ENCODE data around the gene SRPK3. TPM values are rescaled to one million over a fixed set of nuclear protein-coding genes. Genes with fewer than 3 reads are reported as not detected.

Gene SRPK3
- total RNA-seq, 2 donors from 2014 or later, result not detected

- Mint-ChIP-seq H3K27me3 (no peaks in the 10 kb centered on the region), H3K4me3 (peak overlapping the region; percentile 41), H3K36me3 (ENCODE audit: low read depth) (no peaks in the 10 kb centered on the region), H3K4me1 (peaks cover 6% of the 10 kb centered on the region), H3K27ac (no peak overlapping the region)
- DNase-seq (no peak), ATAC-seq (no peak)
- no peaks in the 10 kb centered on the region for H3K9me3 ChIP-seq (ENCODE audit: control insufficient read depth, low read length, poor library complexity, severe bottlenecking)
These were observed 10.8 kb upstream of the SRPK3 start for GRCh38 chrX:153769865-153770600.

- no peak overlapping the region for H3K27ac Mint-ChIP-seq
- H3K27me3 Mint-ChIP-seq, result no peaks in the 10 kb centered on the region
- no peak overlapping the region for H3K4me3 Mint-ChIP-seq
- H3K9me3 ChIP-seq (ENCODE audit: control insufficient read depth, low read length, poor library complexity, severe bottlenecking), result no peaks in the 10 kb centered on the region
- DNase-seq (no peak), ATAC-seq (no peak)
- peaks cover 6% of the 10 kb centered on the region for H3K4me1 Mint-ChIP-seq
- no peaks in the 10 kb centered on the region for H3K36me3 Mint-ChIP-seq (ENCODE audit: low read depth)
These were observed 10.0 kb upstream of the SRPK3 start for GRCh38 chrX:153770601-153771414.

- no peaks in the 10 kb centered on the region for H3K9me3 ChIP-seq (ENCODE audit: control insufficient read depth, low read length, poor library complexity, severe bottlenecking)
- H3K36me3 Mint-ChIP-seq (ENCODE audit: low read depth), result no peaks in the 10 kb centered on the region
- H3K4me3 Mint-ChIP-seq, result no peak overlapping the region
- no peak overlapping the region for H3K27ac Mint-ChIP-seq
- DNase-seq, result no peak
- no peak for ATAC-seq
- no peaks in the 10 kb centered on the region for H3K27me3 Mint-ChIP-seq
- H3K4me1 Mint-ChIP-seq, result peaks cover 3% of the 10 kb centered on the region
These were observed 9.2 kb upstream of the SRPK3 start for GRCh38 chrX:153771415-153772315.

- no peak for ATAC-seq
- Mint-ChIP-seq H3K36me3 (ENCODE audit: low read depth) (no peaks in the 10 kb centered on the region), H3K4me1 (peaks cover 3% of the 10 kb centered on the region), H3K27me3 (no peaks in the 10 kb centered on the region), H3K27ac (no peak overlapping the region), H3K4me3 (no peak overlapping the region)
- no peaks in the 10 kb centered on the region for H3K9me3 ChIP-seq (ENCODE audit: control insufficient read depth, low read length, poor library complexity, severe bottlenecking)
- DNase-seq, result no peak
These were observed 8.3 kb upstream of the SRPK3 start for GRCh38 chrX:153772316-153773217.

GRCh38 chrX:153773218-153773611 is 7.6 kb upstream of the SRPK3 start:
- Mint-ChIP-seq H3K36me3 (ENCODE audit: low read depth) (no peaks in the 10 kb centered on the region), H3K27ac (no peak overlapping the region), H3K4me3 (no peak overlapping the region), H3K27me3 (no peaks in the 10 kb centered on the region), H3K4me1 (peaks cover 2% of the 10 kb centered on the region)
- DNase-seq, result no peak
- no peak for ATAC-seq
- H3K9me3 ChIP-seq (ENCODE audit: control insufficient read depth, low read length, poor library complexity, severe bottlenecking), result no peaks in the 10 kb centered on the region

GRCh38 chrX:153773741-153774575 is 6.9 kb upstream of the SRPK3 start:
- no peak for ATAC-seq
- Mint-ChIP-seq H3K36me3 (ENCODE audit: low read depth) (no peaks in the 10 kb centered on the region), H3K4me1 (no peaks in the 10 kb centered on the region), H3K27ac (no peak overlapping the region), H3K27me3 (no peaks in the 10 kb centered on the region), H3K4me3 (no peak overlapping the region)
- no peak for DNase-seq
- H3K9me3 ChIP-seq (ENCODE audit: control insufficient read depth, low read length, poor library complexity, severe bottlenecking), result no peaks in the 10 kb centered on the region

- Mint-ChIP-seq H3K27ac (no peak overlapping the region), H3K36me3 (ENCODE audit: low read depth) (no peaks in the 10 kb centered on the region), H3K4me3 (no peak overlapping the region), H3K4me1 (no peaks in the 10 kb centered on the region), H3K27me3 (peaks cover 2% of the 10 kb centered on the region)
- DNase-seq (no peak), ATAC-seq (no peak)
- no peaks in the 10 kb centered on the region for H3K9me3 ChIP-seq (ENCODE audit: control insufficient read depth, low read length, poor library complexity, severe bottlenecking)
These were observed 6.1 kb upstream of the SRPK3 start for GRCh38 chrX:153774576-153775292.

GRCh38 chrX:153775293-153776119 is 5.3 kb upstream of the SRPK3 start:
- no peak overlapping the region for H3K4me3 Mint-ChIP-seq
- ATAC-seq (no peak), DNase-seq (no peak)
- no peak overlapping the region for H3K27ac Mint-ChIP-seq
- H3K9me3 ChIP-seq (ENCODE audit: control insufficient read depth, low read length, poor library complexity, severe bottlenecking), result no peaks in the 10 kb centered on the region
- H3K27me3 Mint-ChIP-seq, result peaks cover 9% of the 10 kb centered on the region
- H3K36me3 Mint-ChIP-seq (ENCODE audit: low read depth), result peaks cover 2% of the 10 kb centered on the region
- peaks cover 2% of the 10 kb centered on the region for H3K4me1 Mint-ChIP-seq

GRCh38 chrX:153776120-153776599 is 4.7 kb upstream of the SRPK3 start:
- Mint-ChIP-seq H3K36me3 (ENCODE audit: low read depth) (peaks cover 2% of the 10 kb centered on the region), H3K4me3 (no peak overlapping the region), H3K4me1 (peaks cover 2% of the 10 kb centered on the region), H3K27ac (no peak overlapping the region), H3K27me3 (peaks cover 9% of the 10 kb centered on the region)
- H3K9me3 ChIP-seq (ENCODE audit: control insufficient read depth, low read length, poor library complexity, severe bottlenecking), result no peaks in the 10 kb centered on the region
- ATAC-seq (no peak), DNase-seq (no peak)

- Mint-ChIP-seq H3K4me1 (peaks cover 2% of the 10 kb centered on the region), H3K4me3 (no peak overlapping the region), H3K27ac (no peak overlapping the region), H3K27me3 (peaks cover 9% of the 10 kb centered on the region), H3K36me3 (ENCODE audit: low read depth) (peaks cover 2% of the 10 kb centered on the region)
- H3K9me3 ChIP-seq (ENCODE audit: control insufficient read depth, low read length, poor library complexity, severe bottlenecking), result no peaks in the 10 kb centered on the region
- ATAC-seq (no peak), DNase-seq (no peak)
These were observed 4.2 kb upstream of the SRPK3 start for GRCh38 chrX:153776611-153777045.
